GM12892 (cell line): ENCODE measurements around the gene UBE2D4.

Experiments
- POLR2A ChIP-seq: IDR thresholded peaks from 2 replicates; pipeline ENCODE4 v1.6.1; 2011; ENCODE audit warnings: low read depth, low read length, control low read depth
- POLR2AphosphoS5 ChIP-seq: IDR thresholded peaks from 2 replicates; pipeline ENCODE4 v1.6.1; 2011; ENCODE audit warnings: low read depth, low read length, control low read depth

GRCh38 chr7:43927810-43928209 is 1.6 kb downstream of the UBE2D4 start:
- TF ChIP-seq POLR2AphosphoS5 (no peak), POLR2A (no peak)
